ENCODE measurements around the gene ICE1. TPM values are rescaled to one million over a fixed set of nuclear protein-coding genes. Genes with fewer than 3 reads are reported as not detected.

The ICE1 gene
- polyA plus RNA-seq, 1 experiment: 23.4 TPM

DNA sequence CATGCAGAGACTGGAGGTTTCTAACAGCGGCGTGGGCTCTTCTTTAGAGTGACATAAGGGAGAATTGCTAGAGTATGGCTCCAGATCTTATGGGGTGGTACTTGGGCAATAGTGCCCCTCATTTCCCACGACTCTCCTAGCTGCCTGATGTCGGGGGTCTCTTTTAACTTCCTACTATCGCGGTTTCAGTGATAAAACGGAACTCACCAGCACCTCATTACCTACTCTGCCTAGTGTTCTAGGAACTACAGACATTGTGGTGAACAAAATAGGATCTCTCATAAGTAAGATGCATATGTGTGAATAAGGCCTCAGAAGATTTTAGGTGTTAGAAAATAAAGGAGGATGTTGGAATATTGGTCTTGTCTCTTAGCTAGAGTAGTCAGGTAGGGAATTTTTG is 1.1 kb downstream of the ICE1 start:
- no peaks in the 10 kb centered on the region for H3K9me3 ChIP-seq (ENCODE audit: control insufficient read depth, insufficient read depth, low read length)
- no peak overlapping the region for H3K27ac ChIP-seq (ENCODE audit: low read depth, low read length)
- no peaks in the 10 kb centered on the region for H3K27me3 ChIP-seq (ENCODE audit: control insufficient read depth, insufficient read depth, low read length)
- ChIA-PET POLR2A (no interaction called here), CTCF (interaction anchor here (0.8 to 1.2 kb wide), 3 partner anchors 9 to 281 kb away, joined by 3 read pairs; no protein-coding TSS in a partner anchor)
- TF ChIP-seq, protein P1, sequence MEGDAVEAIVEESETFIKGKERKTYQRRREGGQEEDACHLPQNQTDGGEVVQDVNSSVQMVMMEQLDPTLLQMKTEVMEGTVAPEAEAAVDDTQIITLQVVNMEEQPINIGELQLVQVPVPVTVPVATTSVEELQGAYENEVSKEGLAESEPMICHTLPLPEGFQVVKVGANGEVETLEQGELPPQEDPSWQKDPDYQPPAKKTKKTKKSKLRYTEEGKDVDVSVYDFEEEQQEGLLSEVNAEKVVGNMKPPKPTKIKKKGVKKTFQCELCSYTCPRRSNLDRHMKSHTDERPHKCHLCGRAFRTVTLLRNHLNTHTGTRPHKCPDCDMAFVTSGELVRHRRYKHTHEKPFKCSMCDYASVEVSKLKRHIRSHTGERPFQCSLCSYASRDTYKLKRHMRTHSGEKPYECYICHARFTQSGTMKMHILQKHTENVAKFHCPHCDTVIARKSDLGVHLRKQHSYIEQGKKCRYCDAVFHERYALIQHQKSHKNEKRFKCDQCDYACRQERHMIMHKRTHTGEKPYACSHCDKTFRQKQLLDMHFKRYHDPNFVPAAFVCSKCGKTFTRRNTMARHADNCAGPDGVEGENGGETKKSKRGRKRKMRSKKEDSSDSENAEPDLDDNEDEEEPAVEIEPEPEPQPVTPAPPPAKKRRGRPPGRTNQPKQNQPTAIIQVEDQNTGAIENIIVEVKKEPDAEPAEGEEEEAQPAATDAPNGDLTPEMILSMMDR (IDR thresholded peaks at IDR 0.05; ENCODE audit: low read depth, low read length): no peak
- peak overlapping the region; percentile 92 for H3K4me3 ChIP-seq (ENCODE audit: low read depth, low read length)
- DNase-seq (ENCODE audit: low read depth, low spot score): no peak

DNA sequence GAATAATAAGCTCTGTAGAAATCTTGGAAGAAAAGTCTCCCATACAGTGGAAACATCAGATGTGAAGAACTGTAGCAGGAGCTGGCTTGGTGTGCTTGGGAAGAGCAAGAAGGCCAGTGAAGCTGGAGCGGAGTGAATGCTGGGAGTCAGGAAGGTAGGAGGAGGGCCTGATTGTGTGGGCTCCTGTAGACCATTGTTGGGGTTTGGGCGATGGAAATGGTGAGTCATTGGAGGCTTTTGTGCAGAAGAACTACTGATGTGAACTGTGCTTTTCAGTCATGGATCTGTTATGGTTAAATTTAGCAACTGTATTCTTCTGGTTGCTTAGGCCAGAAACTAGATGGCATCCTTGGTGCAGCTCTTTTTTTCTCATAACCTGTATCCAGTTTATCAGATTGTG is 2.3 kb downstream of the ICE1 start:
- Histone ChIP-seq H3K27me3 (ENCODE audit: control insufficient read depth, insufficient read depth, low read length) (no peaks in the 10 kb centered on the region), H3K9me3 (ENCODE audit: control insufficient read depth, insufficient read depth, low read length) (no peaks in the 10 kb centered on the region), H3K27ac (ENCODE audit: low read depth, low read length) (no peak overlapping the region), H3K4me3 (ENCODE audit: low read depth, low read length) (no peak overlapping the region)
- CTCF ChIA-PET: interaction anchor here (1.2 kb wide), 1 partner anchor 16 kb away, joined by 3 read pairs; no protein-coding TSS in a partner anchor
- TF ChIP-seq, protein P1 (IDR thresholded peaks at IDR 0.05; ENCODE audit: low read depth, low read length): no peak
- POLR2A ChIA-PET: no interaction called here
- no peak for DNase-seq (ENCODE audit: low read depth, low spot score)

DNA sequence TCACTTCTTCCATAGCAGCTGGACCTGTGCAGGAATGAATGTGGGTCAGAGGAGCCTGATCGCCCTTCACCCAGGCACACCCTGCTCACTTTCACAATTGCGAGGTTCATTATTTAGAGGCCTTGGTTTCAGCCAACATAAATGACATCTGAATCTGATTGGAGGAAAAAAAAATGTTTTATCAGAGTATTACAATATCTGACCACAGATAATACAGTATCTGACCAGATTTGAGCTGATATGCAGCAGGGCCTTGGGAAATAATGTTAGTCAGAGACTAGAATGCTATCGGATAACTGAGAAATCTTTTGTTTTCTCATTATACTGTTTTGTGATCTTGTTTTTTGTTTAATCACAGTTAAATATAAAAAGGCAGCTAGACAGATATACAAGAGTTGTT is 7.7 kb downstream of the ICE1 start:
- Histone ChIP-seq H3K27ac (ENCODE audit: low read depth, low read length) (no peak overlapping the region), H3K9me3 (ENCODE audit: control insufficient read depth, insufficient read depth, low read length) (no peaks in the 10 kb centered on the region), H3K27me3 (ENCODE audit: control insufficient read depth, insufficient read depth, low read length) (no peaks in the 10 kb centered on the region), H3K4me3 (ENCODE audit: low read depth, low read length) (no peak overlapping the region)
- POLR2A ChIA-PET: no interaction called here
- no peak for DNase-seq (ENCODE audit: low read depth, low spot score)
- TF ChIP-seq, protein P1 (IDR thresholded peaks at IDR 0.05; ENCODE audit: low read depth, low read length): no peak
- CTCF ChIA-PET: interaction anchor here (1.7 kb wide), 1 partner anchor 11 kb away, joined by 6 read pairs; no protein-coding TSS in a partner anchor

DNA sequence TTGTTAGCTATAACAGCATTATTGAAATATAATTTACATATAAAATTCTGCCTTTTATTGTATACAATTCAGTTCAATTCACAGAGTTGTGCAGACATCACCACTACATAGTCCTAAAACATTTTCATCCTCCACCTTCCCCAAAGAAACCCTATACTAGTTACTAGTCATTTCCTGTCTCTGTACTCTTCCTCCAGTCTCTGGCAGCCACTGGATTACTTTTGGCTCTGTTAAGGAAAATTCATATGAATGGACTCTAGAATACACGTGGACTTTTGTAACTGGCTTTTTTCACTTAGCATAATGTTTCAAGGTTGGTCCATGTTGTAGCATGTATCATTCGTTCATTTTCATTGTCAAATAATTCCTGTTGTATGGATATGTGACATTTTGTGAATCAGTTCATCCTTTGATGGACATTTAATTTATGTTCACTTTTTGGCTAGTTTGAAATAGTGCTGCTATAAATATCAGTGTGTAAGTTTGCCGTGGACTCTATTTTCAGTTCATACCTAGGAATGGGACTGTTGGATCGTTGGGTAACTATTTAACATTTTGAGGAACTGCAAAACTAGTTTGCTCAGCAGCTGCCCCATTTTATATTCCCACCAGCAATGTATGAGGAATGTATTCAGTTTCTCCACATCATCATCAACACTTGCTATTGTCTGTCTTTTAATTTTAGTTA is 9.7 kb downstream of the ICE1 start:
- H3K4me3 ChIP-seq (ENCODE audit: low read depth, low read length): no peak overlapping the region
- no peaks in the 10 kb centered on the region for H3K9me3 ChIP-seq (ENCODE audit: control insufficient read depth, insufficient read depth, low read length)
- POLR2A ChIA-PET: no interaction called here
- no peak for DNase-seq (ENCODE audit: low read depth, low spot score)
- CTCF ChIA-PET: interaction anchor here (1.0 kb wide), 1 partner anchor 9 kb away, joined by 3 read pairs; no protein-coding TSS in a partner anchor
- TF ChIP-seq, protein P1 (IDR thresholded peaks at IDR 0.05; ENCODE audit: low read depth, low read length): no peak
- H3K27me3 ChIP-seq (ENCODE audit: control insufficient read depth, insufficient read depth, low read length): no peaks in the 10 kb centered on the region
- no peak overlapping the region for H3K27ac ChIP-seq (ENCODE audit: low read depth, low read length)

DNA sequence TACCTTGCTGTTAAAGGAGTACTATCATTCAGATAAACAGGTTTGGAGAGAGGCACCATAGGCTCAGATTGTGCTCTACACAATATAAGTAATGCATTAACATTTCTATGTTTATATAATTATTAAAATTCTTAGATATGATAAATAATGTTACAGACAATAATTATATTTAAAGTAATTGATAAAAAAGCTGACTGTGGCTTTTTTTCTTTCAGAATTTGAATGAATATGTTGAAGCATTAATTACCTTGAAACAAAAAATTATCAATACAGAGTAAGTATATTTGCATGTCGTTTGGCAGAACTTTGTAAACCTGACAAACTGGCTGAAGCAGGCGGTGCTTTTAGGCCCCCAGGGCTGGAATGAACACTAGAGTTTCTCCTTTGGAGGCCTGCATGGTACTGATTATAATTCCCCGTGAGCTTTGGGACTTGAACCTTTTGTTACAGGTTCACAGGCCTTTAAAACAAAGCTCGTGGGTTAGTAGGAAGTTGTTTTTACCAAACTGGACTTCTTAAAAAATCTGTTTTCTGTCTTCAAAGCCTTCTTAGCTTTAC is 13.8 kb downstream of the ICE1 start:
- Histone ChIP-seq H3K9me3 (ENCODE audit: control insufficient read depth, insufficient read depth, low read length) (no peaks in the 10 kb centered on the region), H3K4me3 (ENCODE audit: low read depth, low read length) (no peak overlapping the region), H3K27ac (ENCODE audit: low read depth, low read length) (no peak overlapping the region), H3K27me3 (ENCODE audit: control insufficient read depth, insufficient read depth, low read length) (no peaks in the 10 kb centered on the region)
- DNase-seq (ENCODE audit: low read depth, low spot score): no peak
- TF ChIP-seq, protein P1 (IDR thresholded peaks at IDR 0.05; ENCODE audit: low read depth, low read length): no peak
- POLR2A ChIA-PET: no interaction called here
- CTCF ChIA-PET: no interaction called here

All from AG04450 (cell line).